Liver (tissue), 9 donors: ENCODE measurements around the gene PROSER3. TPM values are rescaled to one million over a fixed set of nuclear protein-coding genes. Genes with fewer than 3 reads are reported as not detected.
A peak's percentile ranks its signal among the peaks of the same experiment; 100 is the strongest.

ENCODE experiments used
- DNase-seq: peaks from one replicate; pipeline ENCODE4 v3.0.0-alpha.2; 2017; ENCODE audit warnings: low spot score
- H3K27ac ChIP-seq, 2 donors: one replicate each; pipeline ENCODE4 v1.7.0; 2013; ENCODE audit warnings: inconsistent platforms in 2 of 2, low read length in 2 of 2, control low read depth in 1 of 2, low read depth in 1 of 2, mild to moderate bottlenecking in 1 of 2
- H3K27me3 ChIP-seq, 4 donors: one replicate each; pipeline versions ENCODE4 v1.6.1 to v1.7.0; 2013; ENCODE audit warnings: low read length in 3 of 4, inconsistent platforms in 1 of 4, mild to moderate bottlenecking in 1 of 4, moderate library complexity in 1 of 4; ENCODE audit not compliant: control insufficient read depth in 4 of 4, insufficient read depth in 4 of 4
- H3K36me3 ChIP-seq, 4 donors: one replicate each; pipeline versions ENCODE4 v1.6.1 to v1.7.0; 2013; ENCODE audit warnings: low read length in 3 of 4, mild to moderate bottlenecking in 3 of 4, low read depth in 1 of 4, moderate library complexity in 1 of 4; ENCODE audit not compliant: control insufficient read depth in 4 of 4, insufficient read depth in 3 of 4
- H3K4me1 ChIP-seq, 4 donors: one replicate each; pipeline versions ENCODE4 v1.6.1 to v1.7.0; 2013; ENCODE audit warnings: low read length in 3 of 4, mild to moderate bottlenecking in 3 of 4, moderate library complexity in 1 of 4; ENCODE audit not compliant: control insufficient read depth in 4 of 4, insufficient read depth in 4 of 4
- H3K4me3 ChIP-seq, 3 donors: one replicate each; pipeline versions ENCODE4 v1.6.1 to v1.7.0; 2013; ENCODE audit warnings: low read length in 3 of 3, control low read depth in 1 of 3, low read depth in 1 of 3, mild to moderate bottlenecking in 1 of 3
- H3K9ac ChIP-seq, 2 donors: one replicate each; pipeline ENCODE4 v1.7.0; 2013; ENCODE audit warnings: low read length in 2 of 2, mild to moderate bottlenecking in 2 of 2, moderate library complexity in 2 of 2, control low read depth in 1 of 2, low read depth in 1 of 2
- H3K9me3 ChIP-seq, 4 donors: one replicate each; pipeline versions ENCODE4 v1.6.1 to v1.7.0; 2013; ENCODE audit warnings: low read length in 3 of 4; ENCODE audit not compliant: control insufficient read depth in 4 of 4
- EGR1 ChIP-seq, 2 donors: IDR thresholded peaks; 2 replicates each; pipeline ENCODE4 v1.6.1; 2016 to 2018; ENCODE audit warnings: antibody characterized with exemption in 2 of 2, low read depth in 2 of 2
- FOXA1 ChIP-seq: IDR thresholded peaks from 2 replicates; pipeline ENCODE4 v1.6.1; 2016; ENCODE audit warnings: antibody characterized with exemption
- FOXA2 ChIP-seq: IDR thresholded peaks from 2 replicates; pipeline ENCODE4 v1.6.1; 2016; ENCODE audit warnings: antibody characterized with exemption
- GABPA ChIP-seq, 2 donors: IDR thresholded peaks in 1 of 2; conservative IDR thresholded peaks in 1 of 2; 2 replicates each; pipeline ENCODE4 v1.6.1; 2016; ENCODE audit warnings: antibody characterized with exemption in 2 of 2, mild to moderate bottlenecking in 1 of 2, moderate library complexity in 1 of 2
- HNF4A ChIP-seq, 2 donors: conservative IDR thresholded peaks; 2 replicates each; pipeline ENCODE4 v1.6.1; 2016; ENCODE audit warnings: antibody characterized with exemption in 2 of 2, mild to moderate bottlenecking in 2 of 2
- HNF4G ChIP-seq: IDR thresholded peaks from 2 replicates; pipeline ENCODE4 v1.6.1; 2016; ENCODE audit warnings: antibody characterized with exemption
- JUND ChIP-seq, 2 donors: IDR thresholded peaks; 2 replicates each; pipeline ENCODE4 v1.6.1; 2016; ENCODE audit warnings: antibody characterized with exemption in 2 of 2
- MAX ChIP-seq: IDR thresholded peaks from 2 replicates; pipeline ENCODE4 v1.6.1; 2016; ENCODE audit warnings: antibody characterized with exemption
- NR2F2 ChIP-seq: IDR thresholded peaks from 2 replicates; pipeline ENCODE4 v1.6.1; 2016; ENCODE audit warnings: antibody characterized with exemption
- RAD21 ChIP-seq, 2 donors: IDR thresholded peaks; 2 replicates each; pipeline ENCODE4 v1.6.1; 2016; ENCODE audit warnings: antibody characterized with exemption in 2 of 2, mild to moderate bottlenecking in 2 of 2
- REST ChIP-seq: IDR thresholded peaks from 2 replicates; pipeline ENCODE4 v1.6.1; 2016; ENCODE audit warnings: antibody characterized with exemption, mild to moderate bottlenecking
- SP1 ChIP-seq: IDR thresholded peaks from 2 replicates; pipeline ENCODE4 v1.6.1; 2018; ENCODE audit warnings: antibody characterized with exemption, mild to moderate bottlenecking
- TAF1 ChIP-seq: conservative IDR thresholded peaks from 2 replicates; pipeline ENCODE4 v1.6.1; 2016; ENCODE audit warnings: antibody characterized with exemption, mild to moderate bottlenecking
- YY1 ChIP-seq: IDR thresholded peaks from 2 replicates; pipeline ENCODE4 v1.6.1; 2016; ENCODE audit warnings: antibody characterized with exemption, mild to moderate bottlenecking
- WGBS: extraction: QIAGEN DNeasy Blood & Tissue Kit; methylation state at CpG from one replicate; pipeline ENCODE4 v1.1.7; 2013; 5-methylcytosine and 5-hydroxymethylcytosine counted together
- polyA plus RNA-seq, 2 donors: library from polyadenylated mRNA; stranded (reverse) in 1 of 2; unstranded in 1 of 2; fragments of 200-250 nt in 1 of 2; fragments of >200 nt in 1 of 2; fragmentation: Nextera tagmentation in 1 of 2; extraction: Ambion mirVana in 1 of 2; gene quantifications; one replicate each; pipeline versions ENCODE4 v1.2.1 to v1.2.3, GENCODE V29; 2013 to 2015
- total RNA-seq, 2 donors: library from RNA; depleted of rRNA; stranded (reverse); fragments of >200 nt; gene quantifications; one replicate each; pipeline ENCODE4 v1.2.3, GENCODE V29; 2014
- TF ChIP-seq, protein P1 (sequence below): IDR thresholded peaks from 2 replicates; pipeline ENCODE4 v1.6.1; 2016; ENCODE audit warnings: antibody characterized with exemption
- TF ChIP-seq, protein P2 (sequence below): fragments of 150-350 bp; IDR thresholded peaks from 2 replicates; pipeline ENCODE4 v1.5.1; 2017; ENCODE audit warnings: improper control_type of control experiment, low read depth, low read length; ENCODE audit not compliant: missing input control
- TF ChIP-seq, protein P3 (sequence below): IDR thresholded peaks from 2 replicates; pipeline ENCODE4 v1.6.1; 2016; ENCODE audit warnings: antibody characterized with exemption
- donor health status: healthy.
- donor health status: healthy.
- donor health status: healthy.
- donor health status: healthy.
- donor health status: healthy.

The PROSER3 gene
- total and polyA plus RNA-seq, 4 donors = 2.1 to 4.5 (median 2.7) TPM

- Histone ChIP-seq H3K9ac (no peak overlapping the region), H3K36me3 (peaks cover 0 to 4% (median 3%) of the 10 kb centered on the region in 4 donors), H3K9me3 (no peaks in the 10 kb centered on the region), H3K4me1 (peaks cover 12 to 34% (median 24%) of the 10 kb centered on the region in 4 donors), H3K27ac (no peak overlapping the region), H3K27me3 (no peaks in the 10 kb centered on the region), H3K4me3 (no peak overlapping the region)
- WGBS = 92% methylated on average over 7 of the region's 7 CpGs
- no peak for DNase-seq
- no peak for TF ChIP-seq GABPA (IDR thresholded peaks at IDR 0.05 in 1 of 2, conservative IDR thresholded peaks at IDR 0.05 in 1 of 2)
These were observed 42.6 kb upstream of the PROSER3 start for GRCh38 chr19:35715355-35715809.

GRCh38 chr19:35715981-35716800 is 41.8 kb upstream of the PROSER3 start:
- Histone ChIP-seq H3K4me1 (peaks cover 12 to 34% (median 25%) of the 10 kb centered on the region in 4 donors), H3K36me3 (peaks cover 0 to 5% (median 4%) of the 10 kb centered on the region in 4 donors), H3K27me3 (no peaks in the 10 kb centered on the region), H3K27ac (peak overlapping the region; percentile 75 to 86), H3K9ac (peak overlapping the region in 1 of 2 donors; percentile 84), H3K9me3 (no peaks in the 10 kb centered on the region), H3K4me3 (peak overlapping the region; percentile 65 to 91 (median 90))
- DNase-seq = no peak
- WGBS = 5% methylated on average over 52 of the region's 52 CpGs
- TF ChIP-seq EGR1 (IDR thresholded peaks at IDR 0.05; ENCODE audit: low read depth in 2 of 2) (no peak), YY1 (peak; percentile 68)

- under 1% methylated on average over 77 of the region's 77 CpGs for WGBS
- Histone ChIP-seq H3K4me1 (peaks cover 12 to 34% (median 25%) of the 10 kb centered on the region in 4 donors), H3K27me3 (no peaks in the 10 kb centered on the region), H3K36me3 (peaks cover 4 to 11% (median 9%) of the 10 kb centered on the region in 4 donors), H3K9ac (peak overlapping the region in 1 of 2 donors; percentile 84), H3K4me3 (peak overlapping the region; percentile 69 to 91 (median 90)), H3K9me3 (no peaks in the 10 kb centered on the region), H3K27ac (peak overlapping the region; percentile 75 to 86)
- DNase-seq = peak; percentile 87
- TF ChIP-seq REST (peak; percentile 79), TAF1 (peak; percentile 6), EGR1 (IDR thresholded peaks at IDR 0.05; ENCODE audit: low read depth in 2 of 2) (peak; percentile 89 to 92), HNF4G (no peak), SP1 (peak; percentile 52), GABPA (IDR thresholded peaks at IDR 0.05 in 1 of 2, conservative IDR thresholded peaks at IDR 0.05 in 1 of 2) (no peak), YY1 (peak; percentile 53), JUND (IDR thresholded peaks at IDR 0.05) (no peak), FOXA2 (no peak), FOXA1 (no peak), RAD21 (IDR thresholded peaks at IDR 0.05) (peak; percentile 80 to 83), HNF4A (conservative IDR thresholded peaks at IDR 0.05) (no peak), NR2F2 (peak; percentile 12), MAX (peak; percentile 49)
- TF ChIP-seq, protein P1, sequence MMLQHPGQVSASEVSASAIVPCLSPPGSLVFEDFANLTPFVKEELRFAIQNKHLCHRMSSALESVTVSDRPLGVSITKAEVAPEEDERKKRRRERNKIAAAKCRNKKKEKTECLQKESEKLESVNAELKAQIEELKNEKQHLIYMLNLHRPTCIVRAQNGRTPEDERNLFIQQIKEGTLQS = no peak
- TF ChIP-seq, protein P2, sequence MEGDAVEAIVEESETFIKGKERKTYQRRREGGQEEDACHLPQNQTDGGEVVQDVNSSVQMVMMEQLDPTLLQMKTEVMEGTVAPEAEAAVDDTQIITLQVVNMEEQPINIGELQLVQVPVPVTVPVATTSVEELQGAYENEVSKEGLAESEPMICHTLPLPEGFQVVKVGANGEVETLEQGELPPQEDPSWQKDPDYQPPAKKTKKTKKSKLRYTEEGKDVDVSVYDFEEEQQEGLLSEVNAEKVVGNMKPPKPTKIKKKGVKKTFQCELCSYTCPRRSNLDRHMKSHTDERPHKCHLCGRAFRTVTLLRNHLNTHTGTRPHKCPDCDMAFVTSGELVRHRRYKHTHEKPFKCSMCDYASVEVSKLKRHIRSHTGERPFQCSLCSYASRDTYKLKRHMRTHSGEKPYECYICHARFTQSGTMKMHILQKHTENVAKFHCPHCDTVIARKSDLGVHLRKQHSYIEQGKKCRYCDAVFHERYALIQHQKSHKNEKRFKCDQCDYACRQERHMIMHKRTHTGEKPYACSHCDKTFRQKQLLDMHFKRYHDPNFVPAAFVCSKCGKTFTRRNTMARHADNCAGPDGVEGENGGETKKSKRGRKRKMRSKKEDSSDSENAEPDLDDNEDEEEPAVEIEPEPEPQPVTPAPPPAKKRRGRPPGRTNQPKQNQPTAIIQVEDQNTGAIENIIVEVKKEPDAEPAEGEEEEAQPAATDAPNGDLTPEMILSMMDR = peak; percentile 79
- TF ChIP-seq, protein P3, sequence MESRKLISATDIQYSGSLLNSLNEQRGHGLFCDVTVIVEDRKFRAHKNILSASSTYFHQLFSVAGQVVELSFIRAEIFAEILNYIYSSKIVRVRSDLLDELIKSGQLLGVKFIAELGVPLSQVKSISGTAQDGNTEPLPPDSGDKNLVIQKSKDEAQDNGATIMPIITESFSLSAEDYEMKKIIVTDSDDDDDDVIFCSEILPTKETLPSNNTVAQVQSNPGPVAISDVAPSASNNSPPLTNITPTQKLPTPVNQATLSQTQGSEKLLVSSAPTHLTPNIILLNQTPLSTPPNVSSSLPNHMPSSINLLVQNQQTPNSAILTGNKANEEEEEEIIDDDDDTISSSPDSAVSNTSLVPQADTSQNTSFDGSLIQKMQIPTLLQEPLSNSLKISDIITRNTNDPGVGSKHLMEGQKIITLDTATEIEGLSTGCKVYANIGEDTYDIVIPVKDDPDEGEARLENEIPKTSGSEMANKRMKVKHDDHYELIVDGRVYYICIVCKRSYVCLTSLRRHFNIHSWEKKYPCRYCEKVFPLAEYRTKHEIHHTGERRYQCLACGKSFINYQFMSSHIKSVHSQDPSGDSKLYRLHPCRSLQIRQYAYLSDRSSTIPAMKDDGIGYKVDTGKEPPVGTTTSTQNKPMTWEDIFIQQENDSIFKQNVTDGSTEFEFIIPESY = no peak
These were observed 40.9 kb upstream of the PROSER3 start for GRCh38 chr19:35716801-35717664.
